HEK293 (cell line): ENCODE measurements around the gene ATP1A3.

Source experiments
- BCL6B ChIP-seq: fragments of 450-650 bp; formaldehyde crosslinking; IDR thresholded peaks from 2 replicates; pipeline ENCODE4 v1.5.1; 2017; ENCODE audit warnings: missing biosample characterization, missing genetic modification characterization
- GLI4 ChIP-seq: fragments of 450-650 bp; formaldehyde crosslinking; IDR thresholded peaks from 2 replicates; pipeline ENCODE4 v1.5.1; 2016; ENCODE audit warnings: missing biosample characterization, missing genetic modification characterization
- HIC1 ChIP-seq: fragments of 450-650 bp; formaldehyde crosslinking; IDR thresholded peaks from 2 replicates; pipeline ENCODE4 v1.5.1; 2016; ENCODE audit warnings: missing biosample characterization, missing genetic modification characterization
- HOXA7 ChIP-seq: sonication (generic); formaldehyde crosslinking; IDR thresholded peaks from 2 replicates; pipeline ENCODE4 v1.8.1; 2022; ENCODE audit warnings: missing genetic modification reagents, borderline replicate concordance
- KLF17 ChIP-seq: fragments of 450-650 bp; formaldehyde crosslinking; IDR thresholded peaks from 2 replicates; pipeline ENCODE4 v1.5.1; 2016; ENCODE audit warnings: missing biosample characterization, missing genetic modification characterization
- MYNN ChIP-seq: fragments of 450-650 bp; formaldehyde crosslinking; IDR thresholded peaks from 2 replicates; pipeline ENCODE4 v1.5.1; 2016; ENCODE audit warnings: missing biosample characterization, missing genetic modification characterization, borderline replicate concordance
- OSR2 ChIP-seq: fragments of 450-650 bp; formaldehyde crosslinking; IDR thresholded peaks from 2 replicates; pipeline ENCODE4 v1.5.1; 2016; ENCODE audit warnings: missing biosample characterization, missing genetic modification characterization
- PRDM4 ChIP-seq: fragments of 450-650 bp; formaldehyde crosslinking; IDR thresholded peaks from 2 replicates; pipeline ENCODE4 v1.5.1; 2017; ENCODE audit warnings: missing biosample characterization, missing genetic modification characterization
- YY1 ChIP-seq: fragments of 450-650 bp; formaldehyde crosslinking; IDR thresholded peaks from 2 replicates; pipeline ENCODE4 v1.5.1; 2018; ENCODE audit warnings: missing biosample characterization, missing genetic modification characterization
- ZBTB17 ChIP-seq: fragments of 450-650 bp; formaldehyde crosslinking; IDR thresholded peaks from 2 replicates; pipeline ENCODE4 v1.5.1; 2016; ENCODE audit warnings: missing biosample characterization, missing genetic modification characterization
- ZBTB49 ChIP-seq: fragments of 450-650 bp; formaldehyde crosslinking; IDR thresholded peaks from 2 replicates; pipeline ENCODE4 v1.5.1; 2016; ENCODE audit warnings: missing biosample characterization, missing genetic modification characterization, low read depth
- ZEB2 ChIP-seq: fragments of 450-650 bp; formaldehyde crosslinking; IDR thresholded peaks from 2 replicates; pipeline ENCODE4 v1.5.1; 2016; ENCODE audit warnings: missing biosample characterization, missing genetic modification characterization
- ZFHX2 ChIP-seq: fragments of 450-650 bp; formaldehyde crosslinking; conservative IDR thresholded peaks from 2 replicates; pipeline ENCODE4 v1.5.1; 2016; ENCODE audit warnings: missing biosample characterization, missing genetic modification characterization
- ZFP3 ChIP-seq: fragments of 450-650 bp; formaldehyde crosslinking; IDR thresholded peaks from 2 replicates; pipeline ENCODE4 v1.5.1; 2016; ENCODE audit warnings: low read depth, missing biosample characterization, missing genetic modification characterization
- ZNF10 ChIP-seq: fragments of 450-650 bp; formaldehyde crosslinking; IDR thresholded peaks from 2 replicates; pipeline ENCODE4 v1.5.1; 2017; ENCODE audit warnings: missing biosample characterization, missing genetic modification characterization
- ZNF140 ChIP-seq: fragments of 450-650 bp; formaldehyde crosslinking; IDR thresholded peaks from 2 replicates; pipeline ENCODE4 v1.5.1; 2016; ENCODE audit warnings: missing biosample characterization, missing genetic modification characterization
- ZNF146 ChIP-seq: fragments of 450-650 bp; formaldehyde crosslinking; IDR thresholded peaks from 2 replicates; pipeline ENCODE4 v1.5.1; 2016; ENCODE audit warnings: missing biosample characterization, missing genetic modification characterization
- ZNF24 ChIP-seq: fragments of 450-650 bp; formaldehyde crosslinking; IDR thresholded peaks from 2 replicates; pipeline ENCODE4 v1.5.1; 2016; ENCODE audit warnings: missing biosample characterization, missing genetic modification characterization
- ZNF350 ChIP-seq: fragments of 450-650 bp; formaldehyde crosslinking; IDR thresholded peaks from 2 replicates; pipeline ENCODE4 v1.5.0; 2017; ENCODE audit warnings: missing biosample characterization, mild to moderate bottlenecking, missing genetic modification characterization
- ZNF391 ChIP-seq: fragments of 450-650 bp; formaldehyde crosslinking; IDR thresholded peaks from 2 replicates; pipeline ENCODE4 v1.5.1; 2016; ENCODE audit warnings: low read depth, missing biosample characterization, missing genetic modification characterization, borderline replicate concordance
- ZNF398 ChIP-seq: fragments of 450-650 bp; formaldehyde crosslinking; IDR thresholded peaks from 2 replicates; pipeline ENCODE4 v1.5.1; 2017; ENCODE audit warnings: missing biosample characterization, missing genetic modification characterization
- ZNF560 ChIP-seq: fragments of 450-650 bp; formaldehyde crosslinking; IDR thresholded peaks from 2 replicates; pipeline ENCODE4 v1.5.1; 2017; ENCODE audit warnings: missing biosample characterization, missing genetic modification characterization, borderline replicate concordance
- ZNF629 ChIP-seq: fragments of 450-650 bp; formaldehyde crosslinking; IDR thresholded peaks from 2 replicates; pipeline ENCODE4 v1.5.1; 2017; ENCODE audit warnings: missing biosample characterization, missing genetic modification characterization
- ZNF639 ChIP-seq: fragments of 450-650 bp; formaldehyde crosslinking; IDR thresholded peaks from 2 replicates; pipeline ENCODE4 v1.5.1; 2016; ENCODE audit warnings: missing biosample characterization, missing genetic modification characterization
- ZNF660 ChIP-seq: fragments of 450-650 bp; IDR thresholded peaks from 2 replicates; pipeline ENCODE4 v1.5.1; 2018; ENCODE audit warnings: missing biosample characterization, mild to moderate bottlenecking, missing genetic modification characterization
- ZNF776 ChIP-seq: fragments of 450-650 bp; formaldehyde crosslinking; IDR thresholded peaks from 2 replicates; pipeline ENCODE4 v1.5.0; 2017; ENCODE audit warnings: missing biosample characterization, missing genetic modification characterization, borderline replicate concordance
- ZXDB ChIP-seq: fragments of 450-650 bp; formaldehyde crosslinking; IDR thresholded peaks from 2 replicates; pipeline ENCODE4 v1.5.1; 2016; ENCODE audit warnings: missing biosample characterization, missing genetic modification characterization

The ATP1A3 gene

GRCh38 chr19:42010245-42011126, 16.5 kb upstream of the ATP1A3 start (continued):
- TF ChIP-seq HIC1 (tag by site-specific recombination) = no peak
- TF ChIP-seq ZNF560 = no peak
- no peak for TF ChIP-seq ZNF776 (tag by site-specific recombination)
- no peak for TF ChIP-seq ZNF391 (tag by site-specific recombination)
- TF ChIP-seq GLI4 (tag by site-specific recombination) = no peak
- TF ChIP-seq ZFP3 (tag by site-specific recombination) = no peak
- no peak for TF ChIP-seq ZNF639 (tag by site-specific recombination)
- TF ChIP-seq HOXA7 = no peak
- no peak for TF ChIP-seq ZNF350 (tag by site-specific recombination)
- TF ChIP-seq ZXDB (tag by site-specific recombination) = no peak
- no peak for TF ChIP-seq ZBTB49 (tag by site-specific recombination)
- TF ChIP-seq ZNF10 (tag by site-specific recombination) = no peak
- TF ChIP-seq ZNF629 (tag by site-specific recombination) = no peak
- TF ChIP-seq ZNF146 (tag by site-specific recombination) = no peak
- 0 out of 2 replicates have a peak, but pooled peaks have one; percentile 57 for TF ChIP-seq ZNF660
- TF ChIP-seq MYNN (tag by site-specific recombination) = no peak
- peak; percentile 79 for TF ChIP-seq ZEB2 (tag by site-specific recombination)
- peak; percentile 45; the same call in 1 of the 2 replicates for TF ChIP-seq PRDM4 (tag by site-specific recombination)
- TF ChIP-seq ZNF398 = peak; percentile 76
- TF ChIP-seq OSR2 = no peak
- TF ChIP-seq YY1 (tag by site-specific recombination) = no peak
- no peak for TF ChIP-seq ZNF140
- TF ChIP-seq BCL6B (tag by site-specific recombination) = peak; percentile 75
- TF ChIP-seq ZNF24 (tag by site-specific recombination) = peak; percentile 15; the same call in 1 of the 2 replicates
- peak; percentile 89 for TF ChIP-seq ZBTB17 (tag by site-specific recombination)
- TF ChIP-seq ZFHX2 (tag by site-specific recombination) = peak; percentile 78
- no peak for TF ChIP-seq KLF17
